22Rv1 (cell line): Measurements from ENCODE around the gene SMNDC1.

Source experiments
- ZFX ChIP-seq: fragments of 450-650 bp; IDR thresholded peaks from 2 replicates; pipeline ENCODE4 v1.6.1; 2017; ENCODE audit warnings: antibody characterized with exemption, borderline replicate concordance
- TF ChIP-seq, protein P1 (sequence below): fragments of 450-650 bp; IDR thresholded peaks from 2 replicates; pipeline ENCODE4 v1.5.1; 2017; ENCODE audit warnings: mild to moderate bottlenecking

DNA sequence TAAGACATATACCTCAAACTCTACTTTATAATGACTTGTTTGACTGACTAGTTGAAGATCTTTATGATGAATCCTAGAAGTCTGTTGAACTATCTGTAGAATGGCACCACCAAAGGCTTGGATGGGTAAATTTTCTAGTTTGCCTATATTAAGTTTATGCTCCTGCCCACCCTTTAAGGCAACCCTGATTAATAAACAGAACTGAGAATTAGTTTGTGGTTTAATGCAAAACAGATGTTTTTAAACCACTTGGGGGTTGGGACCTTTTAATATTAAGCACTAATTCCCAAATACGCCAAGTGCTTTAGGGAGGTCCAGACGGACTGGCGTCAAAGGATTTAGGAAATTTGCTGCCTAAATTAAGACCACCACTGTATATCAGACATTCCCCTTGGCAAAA lies 20.5 kb downstream of the SMNDC1 start:
- TF ChIP-seq, protein P1, sequence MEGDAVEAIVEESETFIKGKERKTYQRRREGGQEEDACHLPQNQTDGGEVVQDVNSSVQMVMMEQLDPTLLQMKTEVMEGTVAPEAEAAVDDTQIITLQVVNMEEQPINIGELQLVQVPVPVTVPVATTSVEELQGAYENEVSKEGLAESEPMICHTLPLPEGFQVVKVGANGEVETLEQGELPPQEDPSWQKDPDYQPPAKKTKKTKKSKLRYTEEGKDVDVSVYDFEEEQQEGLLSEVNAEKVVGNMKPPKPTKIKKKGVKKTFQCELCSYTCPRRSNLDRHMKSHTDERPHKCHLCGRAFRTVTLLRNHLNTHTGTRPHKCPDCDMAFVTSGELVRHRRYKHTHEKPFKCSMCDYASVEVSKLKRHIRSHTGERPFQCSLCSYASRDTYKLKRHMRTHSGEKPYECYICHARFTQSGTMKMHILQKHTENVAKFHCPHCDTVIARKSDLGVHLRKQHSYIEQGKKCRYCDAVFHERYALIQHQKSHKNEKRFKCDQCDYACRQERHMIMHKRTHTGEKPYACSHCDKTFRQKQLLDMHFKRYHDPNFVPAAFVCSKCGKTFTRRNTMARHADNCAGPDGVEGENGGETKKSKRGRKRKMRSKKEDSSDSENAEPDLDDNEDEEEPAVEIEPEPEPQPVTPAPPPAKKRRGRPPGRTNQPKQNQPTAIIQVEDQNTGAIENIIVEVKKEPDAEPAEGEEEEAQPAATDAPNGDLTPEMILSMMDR: no peak
- TF ChIP-seq ZFX: no peak
